GM21737 (cell line): ENCODE data around the gene POU6F2.

Source experiments
- ATAC-seq: cut with Tn5 transposase; IDR thresholded peaks from one replicate; pipeline ENCODE4 v1.9.1; 2021; ENCODE audit warnings: mild to moderate bottlenecking, moderate library complexity; ENCODE audit not compliant: unreplicated experiment

The POU6F2 gene

GRCh38 chr7:39102234-39102633 is 124.5 kb downstream of the POU6F2 start:
- ATAC-seq, result no peak

GRCh38 chr7:39105720-39106119 is 128.0 kb downstream of the POU6F2 start:
- ATAC-seq, result no peak

GRCh38 chr7:39125846-39126245 is 148.1 kb downstream of the POU6F2 start:
- no peak for ATAC-seq

GRCh38 chr7:39127058-39127457 is 149.3 kb downstream of the POU6F2 start:
- ATAC-seq, result no peak

- ATAC-seq, result no peak
Observed at GRCh38 chr7:39128287-39128843, 150.7 kb downstream of the POU6F2 start.

- no peak for ATAC-seq
Observed at GRCh38 chr7:39130274-39130673, 152.6 kb downstream of the POU6F2 start.

- ATAC-seq, result no peak
Observed at GRCh38 chr7:39130857-39131526, 153.3 kb downstream of the POU6F2 start.

GRCh38 chr7:39132306-39132705 is 154.6 kb downstream of the POU6F2 start:
- no peak for ATAC-seq

- ATAC-seq, result no peak
Observed at GRCh38 chr7:39133088-39133487, 155.4 kb downstream of the POU6F2 start.

- no peak for ATAC-seq
Observed at GRCh38 chr7:39137480-39137879, 159.8 kb downstream of the POU6F2 start.

GRCh38 chr7:39142750-39143149 is 165.0 kb downstream of the POU6F2 start:
- no peak for ATAC-seq

- no peak for ATAC-seq
Observed at GRCh38 chr7:39144420-39144819, 166.7 kb downstream of the POU6F2 start.

GRCh38 chr7:39145283-39145682 is 167.6 kb downstream of the POU6F2 start:
- no peak for ATAC-seq

GRCh38 chr7:39145935-39146334 is 168.2 kb downstream of the POU6F2 start:
- no peak for ATAC-seq

GRCh38 chr7:39152701-39153100 is 175.0 kb downstream of the POU6F2 start:
- no peak for ATAC-seq

GRCh38 chr7:39153113-39153512 is 175.4 kb downstream of the POU6F2 start:
- no peak for ATAC-seq

GRCh38 chr7:39153647-39154046 is 175.9 kb downstream of the POU6F2 start:
- ATAC-seq, result no peak

- no peak for ATAC-seq
Observed at GRCh38 chr7:39154815-39155214, 177.1 kb downstream of the POU6F2 start.

- ATAC-seq, result no peak
Observed at GRCh38 chr7:39158367-39158766, 180.7 kb downstream of the POU6F2 start.

GRCh38 chr7:39161903-39162302 is 184.2 kb downstream of the POU6F2 start:
- no peak for ATAC-seq

- no peak for ATAC-seq
Observed at GRCh38 chr7:39164887-39165286, 187.2 kb downstream of the POU6F2 start.

GRCh38 chr7:39168403-39169098 is 190.8 kb downstream of the POU6F2 start:
- no peak for ATAC-seq
